Testis (tissue), 3 donors: Measurements from ENCODE around the gene IL17REL. TPM values are rescaled to one million over a fixed set of nuclear protein-coding genes. Genes with fewer than 3 reads are reported as not detected.

ENCODE experiments used
- DNase-seq: peaks from one replicate; pipeline ENCODE4 v3.0.0-alpha.2; 2019
- H3K27ac ChIP-seq, 2 donors: fragments of 200-600 bp; sonication (generic); one replicate each; pipeline ENCODE4 v1.5.1; 2019
- H3K27me3 ChIP-seq: fragments of 200-600 bp; sonication (generic); one replicate; pipeline ENCODE4 v1.5.1; 2019
- H3K36me3 ChIP-seq: fragments of 200-600 bp; sonication (generic); one replicate; pipeline ENCODE4 v1.5.1; 2017; ENCODE audit warnings: low read depth; ENCODE audit errors: missing control alignments
- H3K4me1 ChIP-seq: fragments of 200-600 bp; sonication (generic); one replicate; pipeline ENCODE4 v1.5.1; 2019
- H3K4me3 ChIP-seq, 2 donors: fragments of 200-600 bp; sonication (generic); one replicate each; pipeline ENCODE4 v1.5.1; 2017 to 2019
- H3K9me3 ChIP-seq: fragments of 200-600 bp; sonication (generic); one replicate; pipeline ENCODE4 v1.5.1; 2017
- CTCF ChIP-seq, 3 experiments: fragments of 450-650 bp in 2 of 3; fragments of 200-600 bp in 1 of 3; sonication (generic) in 1 of 3; IDR thresholded peaks; one replicate each; pipeline ENCODE4 v1.5.1; 2016 to 2019; ENCODE audit warnings: antibody characterized with exemption in 3 of 3, mild to moderate bottlenecking in 2 of 3, moderate library complexity in 1 of 3
- POLR2A ChIP-seq: fragments of 450-650 bp; IDR thresholded peaks from one replicate; pipeline ENCODE4 v1.6.1; 2017; ENCODE audit warnings: antibody characterized with exemption, mild to moderate bottlenecking, moderate library complexity
- WGBS, 2 donors: methylation state at CpG; one replicate each; pipeline ENCODE4 v1.1.5; 2018; 5-methylcytosine and 5-hydroxymethylcytosine counted together
- intact Hi-C: fragments of 100-400 bp; cut with DNase I; formaldehyde crosslinking; loops from one replicate; pipeline ENCODE4 v1.15.1; 2023; ENCODE audit warnings: low total_unique reads
- polyA plus RNA-seq: library from polyadenylated mRNA; stranded (reverse); fragments of 350-450 nt; fragmentation: Illumina TruSeq; extraction: RNeasy Lipid Tissue Mini Kit (QIAGEN cat#74804); gene quantifications from one replicate; pipeline ENCODE4 v1.2.3, GENCODE V29; 2014; ENCODE audit warnings: low read depth, low replicate concordance; ENCODE audit not compliant: insufficient read depth
- total RNA-seq, 2 donors: library from RNA; depleted of rRNA; stranded (reverse); fragments of >200 nt; gene quantifications; one replicate each; pipeline ENCODE4 v1.2.3, GENCODE V29; 2016

Gene IL17REL
- total and polyA plus RNA-seq, 3 donors from 2014 or later, result 0.25 to 0.55 (median 0.30) TPM

GRCh38 chr22:50020606-50021005 lies 8.0 kb upstream of the IL17REL start:
- no peaks in the 10 kb centered on the region for H3K9me3 ChIP-seq
- H3K27me3 ChIP-seq, result no peaks in the 10 kb centered on the region
- no peak overlapping the region for H3K4me3 ChIP-seq
- intact Hi-C loops, result no loop called here
- TF ChIP-seq POLR2A, result no peak
- no peak for TF ChIP-seq CTCF (IDR thresholded peaks at IDR 0.05)
- 89 to 90% methylated on average over 15 of the region's 15 CpGs for WGBS, 2 donors
- H3K27ac ChIP-seq, result no peak overlapping the region
- DNase-seq, result no peak
- no peaks in the 10 kb centered on the region for H3K4me1 ChIP-seq
- no peaks in the 10 kb centered on the region for H3K36me3 ChIP-seq

DNA sequence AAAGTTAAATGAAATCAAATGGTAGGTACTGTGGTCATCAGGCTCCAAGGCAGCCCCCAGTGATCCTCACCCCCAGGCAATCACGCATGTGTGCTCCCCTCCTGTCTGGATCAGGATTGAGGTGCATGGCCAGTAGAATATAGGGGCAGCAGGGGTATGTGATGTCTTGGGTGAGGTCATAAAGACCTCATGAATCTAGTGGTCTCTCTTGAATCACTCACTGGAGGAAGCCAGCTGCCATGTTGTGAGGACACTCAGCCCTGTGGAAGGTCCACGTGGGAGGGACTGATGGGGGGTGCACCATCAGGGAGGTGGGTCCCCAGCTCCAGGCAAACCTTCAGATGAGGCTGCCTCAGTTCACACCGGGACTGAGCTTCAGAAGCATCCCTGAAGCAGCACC lies 6.8 kb upstream of the IL17REL start:
- no peaks in the 10 kb centered on the region for H3K27me3 ChIP-seq
- DNase-seq, result no peak
- 58 to 78% methylated on average over 2 to 3 of the region's 3 CpGs for WGBS, 2 donors
- H3K36me3 ChIP-seq, result no peaks in the 10 kb centered on the region
- peaks cover 5% of the 10 kb centered on the region for H3K4me1 ChIP-seq
- H3K27ac ChIP-seq, result no peak overlapping the region
- TF ChIP-seq CTCF (IDR thresholded peaks at IDR 0.05) (no peak), POLR2A (no peak)
- H3K9me3 ChIP-seq, result no peaks in the 10 kb centered on the region
- intact Hi-C loops, result no loop called here
- no peak overlapping the region for H3K4me3 ChIP-seq

DNA sequence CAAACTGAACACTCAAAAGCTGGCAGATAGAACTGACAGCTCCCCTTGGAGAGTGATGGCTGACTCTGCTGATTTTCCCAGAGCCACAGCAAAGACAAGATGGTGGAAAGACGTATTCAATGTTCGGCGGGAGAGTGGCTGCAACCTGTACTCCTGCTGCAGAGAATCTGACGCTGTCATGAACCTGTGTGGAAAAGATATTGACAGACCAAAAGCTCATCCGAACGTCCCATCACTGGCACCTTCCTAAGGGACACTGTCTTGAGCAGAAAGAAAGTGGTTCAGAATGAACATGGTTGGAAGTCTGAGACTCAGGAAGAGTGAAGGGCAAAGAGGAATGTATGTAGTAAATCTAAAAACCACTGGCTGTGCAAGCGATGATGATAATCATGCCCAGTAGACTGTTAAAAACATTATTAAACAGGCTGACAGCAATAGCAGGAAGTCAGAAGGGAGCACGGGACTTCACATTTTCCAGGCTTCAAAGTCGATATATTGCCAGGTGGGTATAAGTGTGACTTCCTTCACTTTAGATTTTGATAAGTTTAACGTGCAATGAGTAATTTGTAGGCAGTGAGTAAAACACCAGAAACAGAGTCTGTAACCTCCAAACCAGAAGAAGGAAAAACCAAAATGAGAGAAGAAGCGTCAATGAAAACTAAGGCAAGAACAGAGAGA lies 6.2 kb upstream of the IL17REL start:
- Histone ChIP-seq H3K27me3 (no peaks in the 10 kb centered on the region), H3K4me1 (peaks cover 5% of the 10 kb centered on the region), H3K27ac (no peak overlapping the region), H3K4me3 (no peak overlapping the region), H3K9me3 (no peaks in the 10 kb centered on the region), H3K36me3 (no peaks in the 10 kb centered on the region)
- no peak for TF ChIP-seq POLR2A
- TF ChIP-seq CTCF (IDR thresholded peaks at IDR 0.05), result no peak
- DNase-seq, result no peak
- intact Hi-C loops, result no loop called here
- 63 to 73% methylated on average over 11 of the region's 11 CpGs for WGBS, 2 donors

DNA sequence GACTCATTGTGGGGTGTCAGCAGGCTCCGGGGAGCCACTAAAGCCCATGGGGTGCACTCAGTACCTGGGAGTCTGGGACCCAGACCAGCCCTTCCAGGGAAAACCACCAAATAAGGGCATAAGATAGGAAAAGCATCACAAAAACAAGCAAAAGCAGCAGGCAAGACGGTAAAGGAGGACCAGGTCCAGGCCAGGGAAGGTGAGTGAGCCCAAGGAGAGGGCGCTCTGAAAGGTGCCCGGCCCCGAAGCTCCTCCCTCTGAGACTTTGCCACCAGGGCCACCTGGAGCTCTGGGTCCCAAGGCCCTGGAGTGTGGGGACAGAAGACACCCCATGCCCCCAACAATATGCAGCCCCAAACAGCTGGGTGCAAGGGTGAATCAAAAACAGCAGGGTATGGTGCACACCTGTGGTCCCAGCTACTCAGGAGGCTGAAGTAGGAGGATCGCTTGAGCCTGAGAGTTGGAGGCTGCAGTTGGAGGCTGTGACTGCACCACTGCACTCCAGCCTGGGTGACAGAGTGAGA lies 5.2 kb upstream of the IL17REL start:
- no peak for DNase-seq
- Histone ChIP-seq H3K9me3 (no peaks in the 10 kb centered on the region), H3K27ac (no peak overlapping the region), H3K4me3 (no peak overlapping the region), H3K4me1 (peaks cover 5% of the 10 kb centered on the region), H3K27me3 (no peaks in the 10 kb centered on the region), H3K36me3 (no peaks in the 10 kb centered on the region)
- 86 to 90% methylated on average over 6 of the region's 6 CpGs for WGBS, 2 donors
- TF ChIP-seq POLR2A (no peak), CTCF (IDR thresholded peaks at IDR 0.05) (no peak)
- intact Hi-C loops, result no loop called here
